OCI-LY1 (cell line): ENCODE results near the gene SPATA13.

Experiments
- CTCF ChIP-seq: fragments of 200-600 bp; sonication (generic), shearing (Covaris generic); IDR thresholded peaks from 2 replicates; pipeline ENCODE4 v1.5.1; 2017; ENCODE audit warnings: mild to moderate bottlenecking, antibody characterized with exemption, low read length, moderate library complexity, mixed read lengths
- EZH2 ChIP-seq: fragments of 200-600 bp; sonication (generic), shearing (Covaris generic); IDR thresholded peaks from 2 replicates; pipeline ENCODE4 v1.8.0; 2017; ENCODE audit warnings: borderline replicate concordance, mixed run types, mild to moderate bottlenecking, antibody characterized with exemption, low read length, moderate library complexity, mixed read lengths

DNA sequence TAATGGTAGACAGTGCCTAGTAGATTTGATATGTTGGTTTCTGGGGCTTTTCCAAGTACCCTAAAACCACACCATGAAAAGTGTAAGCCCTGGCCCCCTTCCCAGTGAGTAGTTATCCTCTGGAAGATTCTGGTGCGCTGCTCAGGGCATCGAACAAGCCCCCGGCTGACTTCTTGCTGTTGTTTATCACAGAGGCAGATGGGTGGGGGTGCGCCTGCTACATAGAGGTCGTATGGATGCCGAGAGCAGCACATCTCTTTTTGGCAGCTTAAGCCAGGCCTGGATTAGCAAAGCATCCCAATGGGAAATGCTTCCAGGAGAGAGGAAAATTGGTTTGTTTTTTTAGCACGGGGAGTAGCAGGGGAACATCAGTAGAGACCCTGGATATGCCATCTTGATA is 26.3 kb upstream of the SPATA13 start:
- no peak for TF ChIP-seq CTCF
- TF ChIP-seq EZH2 = no peak
